HG03103 (cell line): ENCODE measurements around the gene MTA3.

Experiments
- ATAC-seq: cut with Tn5 transposase; IDR thresholded peaks from one replicate; pipeline ENCODE4 v1.9.1; 2021; ENCODE audit warnings: low read depth; ENCODE audit not compliant: unreplicated experiment

The MTA3 gene

GRCh38 chr2:42653908-42654445 lies 85.5 kb downstream of the MTA3 start:
- ATAC-seq, result no peak

GRCh38 chr2:42658306-42658705 lies 89.9 kb downstream of the MTA3 start:
- ATAC-seq, result no peak

GRCh38 chr2:42659609-42660008 lies 91.2 kb downstream of the MTA3 start:
- no peak for ATAC-seq

GRCh38 chr2:42663106-42663780 lies 94.8 kb downstream of the MTA3 start:
- peak; percentile 82 for ATAC-seq

- ATAC-seq, result no peak
Observed at GRCh38 chr2:42663828-42664227, 95.4 kb downstream of the MTA3 start.

- no peak for ATAC-seq
Observed at GRCh38 chr2:42673989-42674579, 105.7 kb downstream of the MTA3 start.

GRCh38 chr2:42675815-42676214 lies 107.4 kb downstream of the MTA3 start:
- no peak for ATAC-seq

- no peak for ATAC-seq
Observed at GRCh38 chr2:42685303-42685702, 116.9 kb downstream of the MTA3 start.

GRCh38 chr2:42693013-42693615 lies 124.7 kb downstream of the MTA3 start:
- no peak for ATAC-seq

GRCh38 chr2:42693688-42694479 lies 125.5 kb downstream of the MTA3 start:
- no peak for ATAC-seq

- ATAC-seq, result no peak
Observed at GRCh38 chr2:42696987-42697386, 128.6 kb downstream of the MTA3 start.

GRCh38 chr2:42698940-42699339 lies 130.5 kb downstream of the MTA3 start:
- ATAC-seq, result no peak

GRCh38 chr2:42706836-42707235 lies 138.4 kb downstream of the MTA3 start:
- ATAC-seq, result no peak

- ATAC-seq, result no peak
Observed at GRCh38 chr2:42708179-42708578, 139.7 kb downstream of the MTA3 start.

- ATAC-seq, result no peak
Observed at GRCh38 chr2:42711896-42712295, 143.5 kb downstream of the MTA3 start.

- no peak for ATAC-seq
Observed at GRCh38 chr2:42712934-42713333, 144.5 kb downstream of the MTA3 start.

GRCh38 chr2:42713920-42714319 lies 145.5 kb downstream of the MTA3 start:
- ATAC-seq, result no peak

- no peak for ATAC-seq
Observed at GRCh38 chr2:42714686-42715085, 146.3 kb downstream of the MTA3 start.

- no peak for ATAC-seq
Observed at GRCh38 chr2:42721898-42722297, 153.5 kb downstream of the MTA3 start.

GRCh38 chr2:42722320-42723190 lies 154.1 kb downstream of the MTA3 start:
- ATAC-seq, result peak; percentile 97
